ENCODE results near the gene SMARCD1.
"Not testable (repeated sequence)": the region's sequence is repeated elsewhere in the genome, so short reads cannot be mapped to it uniquely, and the experiment has no call there.

SMARCD1 gene

DNA sequence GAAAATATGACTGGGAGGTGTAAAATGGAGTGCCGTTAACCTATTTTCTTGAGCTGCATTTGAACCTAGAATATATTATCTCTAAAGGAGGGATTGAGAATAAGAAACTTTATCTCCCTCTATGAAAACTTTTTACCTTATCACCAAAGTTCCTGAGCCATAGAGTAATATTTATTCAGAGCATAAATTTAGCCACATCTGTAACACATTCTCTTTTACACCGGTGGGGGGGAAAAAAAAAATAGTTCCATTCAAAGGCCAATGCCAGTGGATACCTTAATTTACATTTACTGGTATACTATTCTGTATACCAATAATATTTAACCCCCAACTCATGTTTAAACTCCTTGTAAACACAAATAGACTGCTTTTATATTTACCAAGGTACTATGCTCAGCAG lies 60.3 kb downstream of the SMARCD1 start:
- no peak for DNase-seq

DNA sequence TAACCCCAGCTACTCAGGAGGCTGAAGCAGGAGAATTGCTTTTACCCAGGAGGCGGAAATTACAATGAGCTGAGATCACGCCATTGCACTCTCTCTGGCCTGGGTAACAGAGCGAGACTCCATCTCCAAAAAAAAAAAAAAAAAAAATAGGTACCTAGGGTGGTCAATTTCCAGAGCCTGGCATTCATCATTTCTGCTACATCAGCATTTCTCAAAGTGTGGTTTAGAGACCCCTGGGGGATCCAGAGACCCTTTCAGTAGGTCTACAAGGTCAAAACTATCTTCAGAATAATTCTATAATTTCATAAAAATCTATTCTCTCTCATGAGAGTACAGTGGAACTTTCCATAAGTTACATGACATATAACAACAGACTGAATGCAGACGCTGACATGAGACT lies 62.1 kb downstream of the SMARCD1 start:
- DNase-seq, result no peak

DNA sequence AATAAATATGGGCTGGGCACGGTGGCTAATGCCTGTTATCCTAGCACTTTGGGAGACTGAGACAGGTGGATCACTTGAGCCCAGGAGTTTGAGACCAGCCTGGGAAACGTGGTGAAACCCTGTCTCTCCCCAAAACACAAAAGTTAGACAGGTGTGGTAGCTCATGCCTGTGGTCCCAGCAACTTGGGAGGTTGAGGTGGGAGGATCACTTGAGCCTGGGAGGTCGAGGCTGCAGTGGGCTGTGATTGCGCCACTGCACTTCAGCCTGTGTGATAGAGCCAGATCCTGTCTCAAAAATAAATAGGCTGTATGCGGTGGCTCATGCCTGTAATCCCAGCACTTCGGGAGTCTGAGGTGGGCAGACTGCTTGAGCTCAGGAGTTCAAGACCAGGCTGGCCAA lies 62.9 kb downstream of the SMARCD1 start:
- DNase-seq, result not testable (repeated sequence)

DNA sequence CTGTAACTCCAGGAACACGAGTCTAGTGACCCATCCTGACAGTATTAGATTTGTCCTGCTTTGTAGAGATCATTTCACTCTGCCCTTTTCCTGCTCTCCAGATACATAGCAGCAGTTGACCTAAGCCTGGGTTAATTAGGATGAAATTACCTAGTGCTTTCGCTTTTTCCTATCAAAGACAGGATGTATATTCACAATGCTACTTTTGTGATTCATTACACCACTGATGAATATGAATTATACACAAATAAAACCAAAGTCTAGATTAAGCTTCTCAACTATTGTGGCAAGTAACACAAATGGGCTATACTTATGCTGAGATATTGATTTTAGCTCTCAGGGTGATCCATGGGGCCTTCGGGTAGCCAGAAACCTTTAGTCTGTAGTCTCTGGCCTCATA lies 64.2 kb downstream of the SMARCD1 start:
- DNase-seq, result no peak
